Fibroblast of pulmonary artery (primary cell): Measurements from ENCODE around the gene ACAD10.

ENCODE experiments used
- DNase-seq: peaks from one replicate; pipeline ENCODE4 v3.0.0-alpha.2; 2010; ENCODE audit warnings: low read depth
- H3K4me3 ChIP-seq: replicated peaks from 2 replicates; pipeline ENCODE4 v1.5.1; 2011; ENCODE audit warnings: low read depth, mild to moderate bottlenecking, control low read depth, low read length, moderate library complexity
- TF ChIP-seq, protein P1 (sequence below): IDR thresholded peaks from 2 replicates; pipeline ENCODE4 v1.5.1; 2011; ENCODE audit warnings: mild to moderate bottlenecking, control low read depth, low read length, inconsistent platforms; ENCODE audit errors: missing control alignments

Gene ACAD10

DNA sequence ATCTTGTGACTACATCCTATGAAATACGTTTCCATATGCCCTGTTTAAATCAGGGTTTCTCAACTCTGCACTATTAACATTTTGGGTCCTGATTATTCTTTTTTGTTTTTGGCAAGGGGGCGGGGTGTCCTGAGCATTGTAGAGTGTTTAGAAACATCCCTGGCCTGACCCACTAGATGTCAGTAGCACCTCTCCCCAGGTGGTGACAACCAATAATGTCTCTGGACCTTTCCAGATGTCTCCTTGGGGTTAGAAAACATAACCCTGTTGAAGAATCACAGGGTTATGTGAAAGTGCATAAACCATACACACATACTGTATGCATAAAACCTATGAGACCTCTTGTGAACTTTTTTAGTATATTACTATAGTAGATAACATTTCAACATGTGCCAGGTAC is 1.4 kb downstream of the ACAD10 start:
- no peak overlapping the region for H3K4me3 ChIP-seq
- DNase-seq, result no peak

DNA sequence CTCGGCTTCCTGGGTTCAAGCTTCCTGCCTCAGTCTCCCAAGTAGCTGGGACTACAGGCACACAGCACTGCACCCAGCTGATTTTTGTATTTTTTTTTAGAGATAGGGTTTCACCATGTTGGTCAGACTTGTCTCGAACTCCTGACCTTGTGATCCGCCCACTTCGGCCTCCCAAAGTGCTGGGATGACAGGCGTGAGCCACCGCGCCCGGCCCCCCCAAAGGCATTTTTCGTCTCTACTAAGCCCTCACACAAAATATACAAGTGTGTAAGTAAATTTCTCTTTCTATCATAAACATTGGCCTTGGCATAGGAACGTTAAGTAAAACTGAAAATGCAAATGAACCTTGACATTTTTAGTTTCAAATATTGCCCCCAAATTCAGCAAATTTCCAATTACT is 2.1 kb downstream of the ACAD10 start:
- H3K4me3 ChIP-seq, result no peak overlapping the region
- no peak for DNase-seq
- TF ChIP-seq, protein P1, sequence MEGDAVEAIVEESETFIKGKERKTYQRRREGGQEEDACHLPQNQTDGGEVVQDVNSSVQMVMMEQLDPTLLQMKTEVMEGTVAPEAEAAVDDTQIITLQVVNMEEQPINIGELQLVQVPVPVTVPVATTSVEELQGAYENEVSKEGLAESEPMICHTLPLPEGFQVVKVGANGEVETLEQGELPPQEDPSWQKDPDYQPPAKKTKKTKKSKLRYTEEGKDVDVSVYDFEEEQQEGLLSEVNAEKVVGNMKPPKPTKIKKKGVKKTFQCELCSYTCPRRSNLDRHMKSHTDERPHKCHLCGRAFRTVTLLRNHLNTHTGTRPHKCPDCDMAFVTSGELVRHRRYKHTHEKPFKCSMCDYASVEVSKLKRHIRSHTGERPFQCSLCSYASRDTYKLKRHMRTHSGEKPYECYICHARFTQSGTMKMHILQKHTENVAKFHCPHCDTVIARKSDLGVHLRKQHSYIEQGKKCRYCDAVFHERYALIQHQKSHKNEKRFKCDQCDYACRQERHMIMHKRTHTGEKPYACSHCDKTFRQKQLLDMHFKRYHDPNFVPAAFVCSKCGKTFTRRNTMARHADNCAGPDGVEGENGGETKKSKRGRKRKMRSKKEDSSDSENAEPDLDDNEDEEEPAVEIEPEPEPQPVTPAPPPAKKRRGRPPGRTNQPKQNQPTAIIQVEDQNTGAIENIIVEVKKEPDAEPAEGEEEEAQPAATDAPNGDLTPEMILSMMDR, result no peak

More for the DNA sequence above, 1.4 kb downstream of the ACAD10 start:
- TF ChIP-seq, protein P1, result no peak

DNA sequence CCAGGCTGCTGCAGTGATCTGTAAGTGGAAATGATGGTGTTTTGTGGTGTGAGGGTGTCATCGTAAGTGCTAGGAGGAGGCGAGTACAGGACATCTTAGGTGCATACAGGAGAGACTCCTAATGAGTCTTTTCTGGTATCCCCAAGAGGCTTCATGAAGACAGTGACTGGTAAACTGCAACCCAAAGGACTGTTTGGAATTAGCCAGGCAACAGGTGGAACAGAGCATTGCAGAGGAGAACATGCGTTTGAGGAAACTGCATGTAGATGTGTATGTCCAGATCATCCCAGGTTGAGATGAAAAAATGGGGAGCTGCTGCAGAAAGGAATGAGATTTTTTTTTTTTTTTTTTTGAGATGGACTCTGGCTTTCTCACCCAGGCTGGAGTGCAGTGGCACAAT is 5.4 kb downstream of the ACAD10 start:
- TF ChIP-seq, protein P1, result no peak
- no peak for DNase-seq
- no peak overlapping the region for H3K4me3 ChIP-seq

DNA sequence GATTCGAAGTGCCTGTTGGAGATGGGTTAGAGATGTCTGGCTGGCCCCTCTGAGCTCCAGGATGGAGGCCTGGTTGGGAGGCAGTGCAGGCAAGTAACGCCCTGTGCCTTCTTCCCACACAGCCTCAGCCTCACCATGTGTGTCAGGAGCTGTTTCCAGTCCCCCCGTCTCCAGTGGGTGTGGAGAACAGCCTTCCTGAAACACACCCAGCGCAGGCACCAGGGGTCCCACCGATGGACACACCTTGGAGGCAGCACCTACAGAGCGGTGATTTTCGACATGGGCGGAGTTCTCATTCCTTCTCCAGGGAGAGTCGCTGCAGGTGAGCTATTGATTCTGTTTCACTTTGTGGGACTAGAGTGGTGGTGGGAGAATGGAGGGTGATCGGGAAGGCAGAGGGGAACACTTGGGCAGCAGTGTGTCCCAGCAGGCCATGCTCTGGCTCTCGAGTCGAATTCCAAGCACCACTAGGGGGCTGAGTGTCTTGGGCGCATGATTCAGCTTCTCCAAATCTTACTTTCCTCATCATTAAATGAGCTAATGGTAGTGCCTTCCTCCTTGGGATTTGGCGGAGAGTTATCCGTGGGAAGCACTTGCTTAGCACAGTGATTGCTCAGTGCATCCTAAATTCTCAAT is 6.8 kb downstream of the ACAD10 start:
- H3K4me3 ChIP-seq, result no peak overlapping the region
- peak; percentile 21 for DNase-seq
- TF ChIP-seq, protein P1, result peak; percentile 25

DNA sequence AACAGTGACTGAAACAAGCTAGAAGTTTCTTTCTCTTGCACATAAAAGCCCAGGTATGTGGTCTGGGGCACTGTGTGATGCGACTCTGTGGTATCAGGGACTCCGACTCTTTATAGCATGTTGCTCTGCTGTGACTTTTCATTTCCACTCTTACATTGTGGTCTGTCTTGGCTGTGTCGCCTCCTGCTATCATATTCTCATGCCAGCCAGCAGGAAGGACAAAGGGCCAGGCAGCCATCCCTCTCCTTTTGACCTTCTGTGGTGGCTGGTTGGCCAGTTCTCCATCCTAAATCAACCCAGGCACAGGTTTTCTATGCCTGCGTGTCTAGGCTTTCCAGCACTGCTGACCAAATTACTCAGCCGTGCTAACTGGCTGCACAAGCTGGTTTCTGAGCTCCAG is 8.0 kb downstream of the ACAD10 start:
- H3K4me3 ChIP-seq, result no peak overlapping the region
- DNase-seq, result no peak
- TF ChIP-seq, protein P1, result no peak

DNA sequence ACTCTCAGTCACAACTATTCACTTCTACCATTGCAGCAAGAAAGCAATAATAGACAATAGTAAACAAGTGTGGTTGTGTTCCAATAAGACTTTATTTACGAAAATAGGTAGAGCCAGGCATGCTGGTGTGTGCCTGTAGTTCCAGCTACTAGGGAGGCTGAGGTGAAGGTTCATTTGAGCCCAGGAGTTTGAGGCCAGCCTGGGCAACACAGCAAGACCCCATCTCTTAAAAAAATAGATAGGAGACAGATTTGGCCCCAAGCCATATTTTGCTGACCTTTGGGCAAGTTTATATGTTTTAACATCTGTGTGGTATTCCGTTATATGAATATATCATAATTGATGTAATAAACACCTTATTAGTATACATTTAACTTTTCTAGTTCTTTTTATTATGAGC is 14.1 kb downstream of the ACAD10 start:
- no peak for DNase-seq
- no peak overlapping the region for H3K4me3 ChIP-seq
- TF ChIP-seq, protein P1, result no peak

DNA sequence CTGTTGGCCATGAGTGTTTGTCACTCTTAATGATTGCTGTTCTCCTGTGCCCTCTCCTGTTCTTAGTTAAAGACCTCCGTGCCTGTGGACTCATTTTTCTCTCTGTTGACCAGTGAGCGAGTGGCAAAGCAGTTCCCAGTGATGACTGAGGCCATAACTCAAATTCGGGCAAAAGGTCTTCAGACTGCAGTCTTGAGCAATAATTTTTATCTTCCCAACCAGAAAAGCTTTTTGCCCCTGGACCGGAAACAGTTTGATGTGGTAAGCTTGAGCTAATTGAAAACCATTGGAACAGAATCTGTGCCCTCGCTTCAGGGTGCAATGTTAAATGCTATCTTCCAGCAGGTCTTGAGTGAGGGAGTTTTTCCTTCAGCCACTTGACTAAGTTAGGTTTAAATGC is 19.8 kb downstream of the ACAD10 start:
- TF ChIP-seq, protein P1, result no peak
- H3K4me3 ChIP-seq, result no peak overlapping the region
- no peak for DNase-seq
